NCI-H526 treated with DMSO at 0.1 percent for 48 hours (cell line): Measurements from ENCODE around the gene IL16.
A peak's percentile ranks its signal among the peaks of the same experiment; 100 is the strongest.
"Not testable (repeated sequence)": the region's sequence is repeated elsewhere in the genome, so short reads cannot be mapped to it uniquely, and the experiment has no call there.

Source experiments
- DNase-seq: peaks from one replicate; lab custom pipeline; 2025; lab: John Stamatoyannopoulos, UW

IL16 gene

DNA sequence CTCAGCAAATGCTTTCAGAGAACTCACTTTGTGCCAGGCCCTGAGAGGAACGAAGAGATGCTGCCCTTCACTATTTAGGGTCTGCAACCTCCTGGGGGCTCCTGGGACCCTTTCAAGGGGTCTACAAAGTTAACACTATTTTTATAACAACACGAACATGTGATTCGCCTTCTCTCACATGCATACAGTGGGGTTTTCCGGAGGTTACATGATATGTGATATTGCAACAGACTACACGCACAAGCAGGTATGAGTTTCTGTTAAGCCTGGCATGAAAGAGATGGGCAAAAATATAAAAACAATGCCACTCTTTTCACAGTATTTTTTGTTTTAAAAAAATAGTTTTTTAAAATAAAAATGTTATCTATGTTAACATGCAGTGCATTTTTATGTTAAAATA, 117.0 kb downstream of the IL16 start:
- DNase-seq, result no peak

DNA sequence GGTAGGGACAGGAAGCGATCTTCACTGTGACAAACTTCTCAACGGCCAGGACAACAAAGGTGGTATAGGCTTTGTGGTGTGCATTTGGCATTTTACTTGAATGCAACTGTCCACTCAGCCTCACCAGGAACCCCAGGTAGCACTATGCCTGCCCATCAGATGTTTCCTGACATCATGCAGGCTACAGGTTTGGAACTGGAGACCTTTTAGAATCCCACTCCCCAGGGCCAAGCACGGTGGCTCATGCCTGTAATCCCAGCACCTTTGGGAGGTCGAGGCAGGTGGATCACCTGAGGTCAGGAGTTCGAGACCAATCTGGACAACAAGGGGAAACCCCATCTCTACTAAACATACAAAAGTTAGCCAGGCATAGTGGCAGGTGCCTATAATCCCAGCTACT, 117.7 kb downstream of the IL16 start:
- no peak for DNase-seq

DNA sequence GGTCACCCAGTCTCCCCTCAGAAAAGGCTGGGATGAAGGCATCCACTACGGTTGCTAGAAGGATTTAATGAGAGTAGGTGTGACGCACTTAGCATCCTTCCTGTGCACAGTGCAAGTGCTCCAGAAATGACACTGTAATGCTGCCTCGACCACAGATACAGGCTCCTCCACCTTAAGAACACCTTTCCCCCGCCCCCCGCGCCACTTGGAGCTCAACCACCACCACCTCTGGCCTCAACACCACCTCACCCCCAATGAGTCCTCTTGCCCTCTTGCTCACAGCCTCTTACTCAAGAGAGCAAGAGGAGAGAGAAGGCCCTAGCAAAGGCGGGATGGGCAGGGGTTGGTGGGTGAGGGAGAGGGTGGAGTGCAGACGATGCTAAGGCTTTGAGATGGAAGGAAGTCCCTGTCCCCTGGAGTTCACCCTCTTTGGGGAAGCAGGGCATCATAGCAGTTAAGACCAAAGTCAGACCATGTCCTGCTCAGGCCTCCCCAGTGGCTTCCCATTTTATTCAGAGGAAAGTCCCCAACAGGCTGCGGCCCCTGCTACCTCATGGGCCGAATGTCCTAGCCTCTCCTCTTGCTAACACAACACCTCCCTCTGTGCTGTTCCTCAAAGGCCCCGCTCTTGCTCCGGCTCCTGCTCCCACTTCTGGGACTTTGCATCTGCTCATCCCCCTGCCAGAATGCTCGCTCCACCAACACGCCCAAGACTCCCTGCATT, 118.9 kb downstream of the IL16 start:
- DNase-seq, result no peak

DNA sequence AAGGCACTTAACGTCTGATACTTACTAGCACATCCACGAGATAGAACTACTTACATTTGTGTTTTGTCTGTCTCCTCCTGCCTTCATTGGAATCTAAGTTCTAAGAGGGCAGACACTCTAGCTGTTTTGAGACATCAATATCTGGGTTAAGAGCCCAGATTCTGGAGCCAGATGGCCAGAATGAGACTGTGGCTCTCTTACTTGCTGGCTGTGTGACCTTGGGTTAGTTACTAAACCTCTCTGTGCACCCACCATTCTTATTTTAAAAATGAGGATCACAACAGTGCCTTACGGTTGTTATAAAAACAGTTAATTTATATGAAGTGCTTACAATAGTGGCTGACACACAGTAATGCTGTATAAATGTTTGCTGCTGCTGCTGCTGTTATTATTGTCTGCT, 119.6 kb downstream of the IL16 start:
- DNase-seq, result no peak

DNA sequence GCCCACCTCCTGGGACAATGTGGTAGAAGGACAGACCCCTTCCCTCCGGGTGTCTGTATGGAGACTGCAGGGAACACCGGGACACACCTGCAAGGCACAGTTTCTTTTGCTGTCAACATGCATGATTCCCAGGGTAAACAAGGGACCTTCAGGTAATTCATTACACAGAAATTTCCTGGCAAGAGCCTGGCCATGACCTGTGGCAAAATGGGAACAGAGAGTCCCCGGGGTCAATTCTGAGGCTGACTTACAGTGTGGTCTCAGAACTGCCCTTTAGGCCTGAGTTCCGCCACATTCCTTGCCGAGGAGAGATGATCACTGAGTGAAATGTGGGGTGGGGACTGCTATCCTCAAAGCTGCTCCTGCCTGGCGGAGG, 121.0 kb downstream of the IL16 start:
- no peak for DNase-seq

DNA sequence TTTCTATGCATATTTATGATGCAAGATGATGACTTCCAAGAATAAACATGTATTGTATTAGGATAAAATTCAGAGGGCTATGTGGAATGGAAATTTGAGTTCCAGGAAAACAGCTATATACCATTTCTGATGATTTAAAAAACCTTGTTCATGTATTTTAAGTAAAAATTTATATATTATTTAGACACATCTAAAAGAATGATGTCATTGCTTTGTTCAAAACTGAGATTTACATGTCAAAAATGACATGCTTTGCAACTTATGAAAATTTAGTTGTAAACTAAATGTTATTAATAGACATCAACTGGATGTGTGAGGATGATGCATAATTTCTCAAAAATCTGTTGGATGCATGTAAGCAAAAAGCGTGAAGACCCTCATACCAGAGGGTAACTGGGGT, 125.0 kb downstream of the IL16 start:
- DNase-seq, result no peak

DNA sequence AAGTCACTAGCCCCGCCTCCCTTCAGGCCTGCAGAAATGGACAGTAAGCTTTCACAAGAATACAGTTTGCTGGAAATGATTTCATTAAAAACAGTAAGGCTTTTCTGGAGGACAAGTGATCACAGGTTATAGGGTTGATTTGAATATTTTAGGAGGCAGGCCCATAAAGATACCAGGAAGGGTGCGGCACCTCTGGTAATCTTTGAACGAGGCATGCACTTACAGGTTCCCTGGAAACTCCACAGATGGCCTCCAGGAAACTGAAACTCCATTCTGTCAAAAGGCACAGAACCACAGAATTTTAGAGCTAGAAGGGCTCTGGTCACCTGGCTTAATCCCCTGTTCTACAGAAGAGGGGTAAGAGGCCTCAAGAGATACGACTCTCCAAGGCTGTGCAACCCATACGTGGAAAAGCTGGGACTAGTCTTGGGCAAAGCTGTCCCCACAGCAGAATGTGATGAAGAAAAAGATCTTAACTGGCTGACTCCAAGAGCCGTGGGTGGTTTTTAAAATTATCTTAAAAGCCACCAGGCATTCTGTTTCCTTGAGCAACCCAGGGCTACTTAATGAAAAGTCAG, 126.1 kb downstream of the IL16 start:
- no peak for DNase-seq

DNA sequence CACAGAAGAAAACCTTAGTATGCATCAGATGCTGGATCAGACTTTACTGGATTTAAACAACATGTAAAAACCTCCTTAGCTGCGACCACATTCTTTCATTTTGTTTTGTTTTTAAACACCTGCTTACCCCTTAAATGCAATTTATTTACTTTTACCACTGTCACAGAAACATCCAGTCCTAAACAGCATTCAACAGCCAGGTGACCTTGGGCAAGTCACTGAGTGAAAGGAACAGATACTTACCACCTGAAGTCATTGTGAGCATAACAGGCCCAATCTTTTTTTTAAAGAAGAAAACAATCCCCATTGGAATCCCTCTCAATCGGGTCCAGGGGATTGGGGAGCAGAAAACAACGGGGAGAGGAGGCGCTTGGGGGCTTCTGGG, 126.9 kb downstream of the IL16 start:
- no peak for DNase-seq

DNA sequence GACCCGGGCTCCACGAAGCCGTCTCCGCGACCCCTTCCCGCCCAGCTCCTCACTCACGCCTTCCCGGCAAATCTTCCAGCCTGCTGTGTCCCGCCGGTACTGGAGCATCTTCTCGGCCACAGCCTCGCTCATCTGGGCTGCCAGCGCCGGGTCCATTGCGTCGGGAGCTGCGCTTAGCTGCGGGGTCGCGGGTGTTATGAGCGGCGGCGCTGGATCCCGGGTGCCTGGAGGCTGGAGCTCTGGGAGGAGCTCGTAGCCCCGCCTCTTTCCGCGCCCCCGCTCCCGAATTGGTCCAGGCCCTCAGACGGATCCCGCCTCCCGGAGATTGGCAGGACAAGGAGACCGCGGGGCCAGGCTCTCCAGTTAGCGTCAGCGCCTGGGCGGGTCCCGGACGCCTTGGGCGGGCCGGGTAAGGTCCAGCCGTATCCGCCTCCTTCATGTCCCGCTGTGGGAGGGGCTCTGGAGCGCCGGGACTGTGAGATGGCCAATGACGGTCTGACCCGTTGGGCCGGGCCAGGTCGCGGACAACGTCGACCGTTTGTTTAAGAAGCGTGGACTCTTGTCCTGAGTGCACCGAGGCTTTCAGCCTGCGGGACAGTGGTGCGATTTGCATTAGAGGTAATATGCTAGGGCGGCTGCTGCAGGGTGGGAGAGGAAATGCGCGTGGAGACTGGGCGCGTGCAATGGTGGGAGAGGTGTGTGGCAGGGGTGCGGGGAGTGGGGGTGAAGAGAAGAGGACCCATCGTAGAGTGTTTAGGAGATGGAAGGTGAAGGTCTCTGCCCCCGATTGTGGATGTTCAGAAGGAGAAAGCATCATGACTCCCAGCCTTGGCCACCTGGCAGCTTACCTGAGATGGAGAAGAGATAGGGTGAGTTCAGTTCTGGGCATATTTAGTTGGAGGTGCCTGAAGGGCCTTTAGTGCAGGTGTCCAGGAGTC, 127.5 kb downstream of the IL16 start, which contains the start of gene STARD5:
STARD5 (minus strand) TSS at position 198 of the 938 bp plus-strand sequence; CDS start at position 156, 42 bp downstream.
- DNase-seq, result peak; percentile 95

DNA sequence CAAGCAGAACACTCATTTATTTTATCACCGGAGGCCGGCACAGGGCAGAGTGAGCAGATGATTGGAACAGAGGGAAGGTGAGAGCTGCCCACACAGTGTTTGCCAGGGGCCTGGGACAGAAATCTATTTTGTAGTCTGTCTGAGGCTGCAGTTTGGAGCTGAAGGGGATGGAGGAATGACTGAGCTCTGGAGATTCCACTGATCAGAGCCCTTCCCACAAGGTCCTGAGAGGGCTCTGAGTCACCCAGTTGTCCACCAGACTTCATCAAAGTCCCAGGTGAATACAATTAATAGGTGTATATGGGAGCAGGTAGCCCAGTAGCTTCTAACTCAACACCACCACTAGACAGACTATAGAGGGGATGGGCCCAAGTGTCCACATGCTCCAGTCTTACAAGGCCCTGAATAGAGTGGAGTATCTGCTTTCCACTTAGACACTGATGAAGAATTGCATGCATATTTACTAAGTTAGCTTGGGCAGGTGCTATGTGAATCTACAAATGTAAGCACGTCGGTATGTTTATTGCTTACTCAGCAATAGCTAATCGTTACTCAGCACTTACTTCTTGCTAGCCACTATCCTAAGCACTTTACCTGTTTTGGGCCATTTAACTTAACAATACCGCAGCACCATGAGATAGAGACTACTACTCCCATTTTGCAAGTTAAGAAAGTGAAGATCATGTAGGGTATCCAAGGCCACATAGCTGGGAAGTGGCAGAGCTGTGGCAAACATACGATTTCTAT, 130.0 kb downstream of the IL16 start:
- no peak for DNase-seq

DNA sequence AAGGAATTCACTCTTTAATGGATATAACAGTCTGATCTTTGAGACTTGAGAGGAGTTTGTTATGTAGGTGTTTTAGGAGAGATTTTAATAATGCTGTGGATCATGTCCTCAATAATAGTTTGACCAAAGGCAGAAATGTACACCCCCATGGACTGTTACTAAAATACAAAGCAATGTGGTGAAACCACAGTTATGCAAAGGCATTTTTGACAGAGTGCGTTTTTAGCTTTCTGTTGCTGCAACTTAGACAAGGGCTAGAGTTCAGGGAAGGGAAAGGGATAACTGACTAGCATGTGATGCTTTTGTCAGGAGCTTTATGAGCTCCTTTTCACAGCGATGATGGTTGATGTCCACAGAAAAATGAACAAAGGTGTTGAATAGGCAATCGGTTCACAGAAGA, 130.8 kb downstream of the IL16 start:
- no peak for DNase-seq

DNA sequence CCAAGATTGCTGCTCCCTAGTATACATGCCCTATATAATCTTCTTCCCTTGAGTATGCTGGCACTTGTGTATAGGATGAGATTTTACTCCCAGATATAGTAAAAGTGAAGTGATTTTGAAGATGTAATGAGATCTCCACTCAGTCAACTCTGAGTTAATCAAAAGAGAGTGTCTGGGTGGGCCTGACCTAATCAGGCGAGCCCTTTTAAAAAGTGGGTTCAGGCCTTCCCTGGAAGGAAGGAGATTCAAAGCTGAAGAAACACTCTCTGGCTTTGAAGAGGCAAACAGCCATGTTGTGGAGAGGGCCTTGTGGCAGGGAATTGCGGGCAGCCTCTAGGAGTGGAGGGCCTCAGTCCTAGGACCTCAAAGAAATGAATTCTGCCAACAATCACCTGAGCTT, 132.8 kb downstream of the IL16 start:
- no peak for DNase-seq

DNA sequence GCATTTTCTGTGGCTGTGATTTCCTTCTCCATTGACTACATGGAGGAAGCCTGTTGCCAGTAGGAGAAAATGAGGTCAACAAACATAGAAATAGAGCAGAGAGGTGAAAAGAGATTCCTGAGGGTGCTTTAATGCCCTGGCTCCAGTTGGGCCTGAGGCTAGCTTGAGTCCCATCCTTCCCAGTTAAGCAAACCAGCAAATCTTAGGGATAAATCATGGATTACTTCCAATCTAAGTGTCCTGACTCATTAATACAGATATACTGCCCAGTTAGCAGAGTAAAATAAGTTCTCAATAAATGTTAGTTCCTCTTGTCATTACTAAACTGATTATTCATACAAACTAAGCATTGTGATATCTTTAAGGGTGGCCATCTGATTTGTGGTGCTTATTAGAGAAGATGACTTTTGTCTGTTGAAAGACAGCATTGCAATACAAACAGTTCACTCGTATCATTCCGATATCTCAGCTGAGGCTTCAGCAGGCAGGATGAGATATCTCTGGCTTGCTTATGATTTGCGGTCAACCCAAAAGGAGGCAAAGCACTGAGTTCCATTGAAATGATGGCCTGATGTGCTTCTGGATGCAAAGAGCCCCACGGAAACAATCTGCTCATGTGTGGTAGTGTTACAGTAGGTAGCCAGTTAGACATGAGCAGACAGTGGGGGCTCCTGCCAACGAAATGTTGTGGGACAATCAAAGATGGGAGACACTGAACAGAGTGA, 133.8 kb downstream of the IL16 start:
- DNase-seq, result no peak

DNA sequence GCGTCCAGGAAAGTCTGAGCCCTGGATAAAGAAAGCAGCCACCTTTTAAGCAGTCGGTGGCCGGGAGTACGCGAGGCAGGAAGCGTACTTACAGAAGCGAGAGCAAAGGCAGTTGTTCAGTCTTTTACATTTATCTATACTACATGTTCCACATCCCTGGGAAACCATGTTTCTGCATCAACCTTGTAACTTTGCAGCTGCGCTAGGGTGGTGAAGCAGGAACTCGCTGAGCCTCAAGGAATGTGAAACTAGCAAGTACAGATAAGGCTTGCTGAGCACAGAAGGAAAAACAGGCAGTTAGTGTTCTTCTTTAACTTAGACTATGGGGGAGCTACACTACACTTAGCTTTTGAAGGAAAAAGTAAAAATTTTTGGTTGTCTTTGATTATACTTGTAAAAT, 134.5 kb downstream of the IL16 start:
- DNase-seq, result not testable (repeated sequence)

DNA sequence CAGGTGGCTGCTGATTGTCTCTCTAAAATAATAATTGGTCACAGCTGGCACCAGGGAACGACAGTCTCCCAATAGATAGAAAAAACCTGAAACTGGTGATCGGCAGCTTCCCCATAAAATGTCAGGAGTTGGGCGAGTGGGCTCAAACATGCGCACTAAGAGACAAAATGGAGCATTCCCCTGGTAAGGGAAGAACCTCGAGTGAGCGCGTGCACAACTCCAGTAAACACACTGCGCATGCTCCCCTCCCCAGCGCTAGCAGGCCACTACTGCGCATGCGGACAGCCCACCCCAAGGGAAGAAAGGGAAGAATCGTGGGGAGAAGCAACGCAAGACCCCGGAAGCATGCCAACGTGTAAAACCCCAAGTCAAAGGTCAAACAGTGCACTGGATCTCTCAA, 134.9 kb downstream of the IL16 start:
- DNase-seq, result no peak

DNA sequence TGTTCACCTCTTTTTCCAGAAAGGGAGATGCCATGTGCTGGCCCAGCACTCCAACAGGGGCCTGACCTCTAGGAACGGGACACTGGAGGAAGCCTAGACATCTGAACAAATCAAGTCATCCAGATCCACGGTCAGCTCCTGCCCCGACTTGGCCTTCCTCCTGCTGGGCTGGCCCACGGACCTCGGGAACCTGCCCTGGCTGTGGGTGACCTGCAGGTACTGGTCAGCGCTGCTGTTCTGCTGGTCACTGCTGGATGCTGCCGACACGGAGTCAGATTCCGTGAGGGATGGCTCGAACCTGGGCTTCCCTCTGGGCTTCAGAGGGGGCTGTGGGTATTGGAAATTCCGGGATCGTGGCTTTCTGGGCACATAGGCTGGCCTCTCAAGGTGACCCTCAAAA, 135.6 kb downstream of the IL16 start:
- DNase-seq, result no peak

DNA sequence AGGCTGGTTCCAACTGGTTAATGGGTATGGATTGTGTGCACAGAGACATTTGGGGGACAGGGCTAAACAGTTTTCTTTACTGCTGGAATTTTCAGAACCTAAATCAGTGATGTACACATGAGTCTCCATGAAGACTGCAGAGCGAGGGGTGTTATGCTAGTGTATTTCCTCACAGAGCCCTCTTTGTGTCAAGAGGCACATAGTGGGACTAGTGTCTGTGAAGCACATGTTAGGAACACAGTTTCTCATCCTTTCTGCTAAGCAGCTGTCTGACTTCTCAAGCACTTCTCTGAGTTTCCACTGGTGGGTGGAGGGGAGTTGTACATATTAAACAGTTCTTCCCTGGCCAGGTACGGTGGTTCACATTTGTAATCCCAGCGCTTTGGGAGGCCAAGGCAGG, 136.7 kb downstream of the IL16 start:
- DNase-seq, result no peak

DNA sequence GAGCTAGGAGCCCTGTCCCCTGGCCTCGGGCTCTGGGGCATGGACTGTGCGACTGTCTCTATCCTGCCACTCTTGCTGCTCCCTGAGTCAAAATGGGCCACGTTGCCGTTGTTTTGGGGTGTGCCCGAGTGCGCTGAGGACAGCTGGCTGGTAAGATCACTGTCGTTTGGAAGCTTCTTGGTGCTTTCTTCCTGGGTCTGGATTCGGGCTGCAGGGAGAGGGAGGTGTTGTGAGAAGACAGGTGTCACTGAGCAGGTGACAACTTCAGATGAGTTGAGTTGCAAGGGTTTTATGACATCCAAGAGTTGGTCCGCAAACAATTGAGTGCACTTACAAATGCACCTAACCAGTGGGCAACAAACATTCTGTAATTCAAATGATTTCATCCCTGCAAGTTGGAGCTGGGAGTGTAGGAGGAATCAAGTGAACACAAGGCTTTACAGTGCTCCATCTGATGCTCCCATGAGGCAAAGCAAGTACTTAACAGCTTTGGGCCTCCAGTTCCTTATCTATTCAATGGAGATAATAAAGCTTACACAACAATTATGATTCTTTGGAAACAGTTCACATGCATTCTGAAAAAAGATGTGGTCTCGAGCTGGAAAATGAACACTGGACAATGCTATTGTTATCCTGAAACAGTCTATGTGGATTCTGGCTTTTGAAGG, 138.2 kb downstream of the IL16 start:
- no peak for DNase-seq

DNA sequence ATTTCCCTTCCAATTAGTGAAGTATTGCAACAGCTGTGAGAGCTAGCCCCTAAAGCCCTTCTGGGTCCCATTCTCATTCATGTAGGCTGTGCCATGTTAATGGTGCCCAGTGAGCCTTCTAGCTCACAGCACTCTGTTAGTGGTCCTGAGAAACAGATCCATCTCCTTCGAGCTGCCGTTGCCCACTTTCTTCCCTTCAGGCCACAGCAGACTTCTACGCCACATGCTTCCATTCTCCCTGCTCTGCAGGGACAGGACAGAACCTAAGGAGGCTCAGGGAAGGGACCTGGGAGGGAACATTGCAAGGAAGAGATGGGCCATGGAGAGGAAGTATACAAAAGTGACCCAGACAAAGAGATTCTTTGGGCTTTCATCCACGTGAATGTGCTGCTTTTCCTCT, 139.0 kb downstream of the IL16 start:
- DNase-seq, result no peak

DNA sequence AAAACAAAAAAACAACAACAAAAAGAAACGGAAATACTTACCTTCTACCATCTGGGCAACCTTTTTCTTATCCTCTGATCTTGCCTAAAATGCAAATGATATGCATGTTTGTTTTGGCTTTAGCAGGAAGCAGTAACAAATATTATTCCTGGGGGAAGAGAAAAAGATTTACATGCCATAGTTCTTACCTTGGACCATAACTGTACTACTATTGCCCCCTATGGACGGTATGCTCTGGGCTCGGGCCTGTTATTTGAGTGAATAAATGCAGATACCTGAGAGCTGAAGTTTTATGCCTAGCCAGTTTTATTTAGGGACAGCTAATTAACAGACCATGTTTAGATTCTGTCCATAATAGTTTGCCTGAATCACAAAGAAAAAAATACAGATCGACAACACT, 139.9 kb downstream of the IL16 start:
- peak; percentile 29 for DNase-seq

DNA sequence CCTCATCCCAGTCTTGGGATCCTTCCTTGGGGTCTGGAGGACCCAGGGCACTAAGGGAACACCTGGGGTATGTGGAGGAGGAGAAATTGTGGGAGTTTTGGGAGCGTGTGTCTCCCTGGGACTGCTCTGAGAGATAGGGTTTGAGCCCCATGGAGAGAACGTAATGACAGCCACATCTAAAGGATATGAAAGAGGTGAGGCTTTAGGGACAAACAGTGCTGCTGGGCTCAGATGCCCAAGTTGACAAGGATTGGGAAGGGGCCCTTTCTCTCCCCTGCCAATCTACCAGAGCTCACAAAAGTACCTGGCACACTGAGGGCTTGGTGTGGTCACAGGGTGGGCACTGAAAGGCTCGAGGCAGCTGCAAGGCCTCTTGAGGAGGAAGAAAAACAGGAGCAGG, 140.6 kb downstream of the IL16 start:
- no peak for DNase-seq
